Keratinocyte (primary cell): ENCODE data around the gene RIMS1. TPM values are rescaled to one million over a fixed set of nuclear protein-coding genes. Genes with fewer than 3 reads are reported as not detected.

ENCODE experiments used
- DNase-seq: peaks from one replicate; pipeline ENCODE4 v3.0.0-alpha.2; 2011; ENCODE audit warnings: low read depth, missing footprints, low spot score
- FAIRE-seq: peaks from 2 replicates; lab custom pipeline; 2011; peaks lifted over from hg19 to GRCh38; lab: Jason Lieb, UNC
- H2AFZ ChIP-seq: 2 replicates; pipeline ENCODE4 v1.6.0; 2012; ENCODE audit warnings: low read length, control low read depth, inconsistent platforms; ENCODE audit not compliant: control insufficient read depth
- H3K27ac ChIP-seq: 2 replicates; pipeline ENCODE4 v1.5.1; 2011; ENCODE audit warnings: low read length; ENCODE audit not compliant: control insufficient read depth, insufficient read depth
- H3K27me3 ChIP-seq: 3 replicates; pipeline ENCODE4 v1.6.0; 2011; ENCODE audit warnings: low read length; ENCODE audit not compliant: control insufficient read depth, insufficient read depth; ENCODE audit errors: extremely low read depth
- H3K36me3 ChIP-seq, 2 experiments: 2 replicates in 1 of 2; 3 replicates in 1 of 2; pipeline ENCODE4 v1.5.1; 2011; ENCODE audit warnings: low read length in 2 of 2, mild to moderate bottlenecking in 1 of 2; ENCODE audit not compliant: control insufficient read depth in 2 of 2, insufficient read depth in 2 of 2; ENCODE audit errors: extremely low read depth in 1 of 2
- H3K4me1 ChIP-seq: 3 replicates; pipeline ENCODE4 v1.5.1; 2011; ENCODE audit warnings: low read length; ENCODE audit not compliant: control insufficient read depth, insufficient read depth; ENCODE audit errors: extremely low read depth
- H3K4me2 ChIP-seq: 3 replicates; pipeline ENCODE4 v1.6.0; 2011; ENCODE audit warnings: low read depth, low read length; ENCODE audit not compliant: control insufficient read depth, insufficient read depth; ENCODE audit errors: extremely low read depth
- H3K4me3 ChIP-seq, 3 experiments: fragments of 200-600 bp in 1 of 3; sonication (generic) in 1 of 3; 2 replicates in 2 of 3; 3 replicates in 1 of 3; pipeline ENCODE4 v1.5.1; 2011 to 2016; ENCODE audit warnings: low read length in 3 of 3, mild to moderate bottlenecking in 3 of 3, control low read depth in 2 of 3, inconsistent platforms in 1 of 3, low read depth in 1 of 3, mixed read lengths in 1 of 3, mixed run types in 1 of 3, moderate library complexity in 1 of 3; ENCODE audit not compliant: control insufficient read depth in 2 of 3, insufficient read depth in 2 of 3; ENCODE audit errors: extremely low read depth in 1 of 3
- H3K79me2 ChIP-seq: 2 replicates; pipeline ENCODE4 v1.6.0; 2012; ENCODE audit warnings: low read length; ENCODE audit not compliant: control insufficient read depth, insufficient read depth
- H3K9ac ChIP-seq: 3 replicates; pipeline ENCODE4 v1.6.0; 2011; ENCODE audit warnings: low read length; ENCODE audit not compliant: control insufficient read depth, insufficient read depth; ENCODE audit errors: extremely low read depth
- H3K9me1 ChIP-seq: 3 replicates; pipeline ENCODE4 v1.6.0; 2011; ENCODE audit warnings: low read length; ENCODE audit not compliant: control insufficient read depth, insufficient read depth; ENCODE audit errors: extremely low read depth
- H3K9me3 ChIP-seq: 2 replicates; pipeline ENCODE4 v1.5.1; 2012; ENCODE audit warnings: low read depth, low read length; ENCODE audit not compliant: control insufficient read depth
- H4K20me1 ChIP-seq: 3 replicates; pipeline ENCODE4 v1.6.0; 2011; ENCODE audit warnings: low read length; ENCODE audit not compliant: control insufficient read depth, insufficient read depth; ENCODE audit errors: extremely low read depth
- CTCF ChIP-seq, 3 experiments: IDR thresholded peaks in 1 of 3; conservative IDR thresholded peaks in 1 of 3; optimal IDR thresholded peaks in 1 of 3; 2 replicates in 2 of 3; 3 replicates in 1 of 3; pipeline versions ENCODE3 to v1.5.1; 2011; ENCODE audit warnings: low read length in 3 of 3, mild to moderate bottlenecking in 3 of 3, moderate library complexity in 2 of 3, control low read depth in 1 of 3, inconsistent platforms in 1 of 3; ENCODE audit not compliant: insufficient read depth in 2 of 3; ENCODE audit errors: extremely low read depth in 1 of 3
- EZH2 ChIP-seq: IDR thresholded peaks from one replicate; pipeline ENCODE4 v1.6.1; 2012; ENCODE audit warnings: inconsistent platforms, mild to moderate bottlenecking, low read length, moderate library complexity
- dilution Hi-C: fragments of 300-500 bp; cut with MboI; formaldehyde crosslinking; loops from one replicate; pipeline ENCODE4 v1.7.0; 2020; ENCODE audit warnings: low sequenced_read_pairs; ENCODE audit not compliant: extremely low pct_ligation_motif_present
- polyA plus RNA-seq, 5 experiments: library from polyadenylated mRNA; depleted of rRNA in 3 of 5; stranded (reverse) in 3 of 5; stranded (forward) in 1 of 5; unstranded in 1 of 5; fragments of >200 nt; gene quantifications; 1 replicate in 1 of 5; 2 replicates in 3 of 5; 3 replicates in 1 of 5; pipeline versions ENCODE4 v1.2.1 to v1.2.3, GENCODE V29; 2011 to 2012; ENCODE audit warnings: missing spikeins in 2 of 5, low read depth in 1 of 5, low replicate concordance in 1 of 5

RIMS1 gene
- polyA plus RNA-seq, 1 donor (not counting 4 experiments of a cell fraction or from before 2014, with no cell fraction given): not detected

DNA sequence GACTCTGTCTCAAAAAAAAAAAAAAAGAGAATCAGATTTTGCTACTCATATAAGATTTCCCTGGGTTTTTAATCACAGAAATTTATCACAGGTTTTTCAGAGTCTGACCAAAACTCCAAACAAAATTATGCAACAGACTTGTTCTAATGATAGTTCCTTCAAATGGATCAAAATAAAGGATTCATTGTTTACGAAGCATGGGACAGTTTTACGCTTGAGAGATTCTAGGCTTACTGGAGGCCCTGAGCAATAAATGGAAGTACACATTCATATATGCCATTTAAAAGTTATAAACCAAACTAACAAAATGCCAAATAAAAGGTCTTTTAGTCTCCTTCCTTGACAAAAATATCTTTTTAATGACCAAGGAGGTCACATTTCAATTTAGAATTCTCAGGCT lies 490.4 kb downstream of the RIMS1 start:
- Histone ChIP-seq H3K4me3 (no peak overlapping the region), H3K9me1 (no peaks in the 10 kb centered on the region), H3K4me1 (no peaks in the 10 kb centered on the region), H2AFZ (no peak overlapping the region), H3K9me3 (no peaks in the 10 kb centered on the region), H3K9ac (no peak overlapping the region), H3K36me3 (no peaks in the 10 kb centered on the region), H3K4me2 (no peak overlapping the region), H3K27ac (no peak overlapping the region), H3K27me3 (no peaks in the 10 kb centered on the region), H3K79me2 (no peaks in the 10 kb centered on the region), H4K20me1 (no peaks in the 10 kb centered on the region)
- dilution Hi-C loops: no loop called here
- FAIRE-seq: no peak
- DNase-seq: no peak
- TF ChIP-seq CTCF (optimal IDR thresholded peaks at IDR 0.05 in 1 of 3, IDR thresholded peaks at IDR 0.05 in 1 of 3, conservative IDR thresholded peaks at IDR 0.05 in 1 of 3; ENCODE audit: extremely low read depth in 1 of 3, insufficient read depth in 2 of 3, low read length in 3 of 3) (no peak), EZH2 (no peak)

DNA sequence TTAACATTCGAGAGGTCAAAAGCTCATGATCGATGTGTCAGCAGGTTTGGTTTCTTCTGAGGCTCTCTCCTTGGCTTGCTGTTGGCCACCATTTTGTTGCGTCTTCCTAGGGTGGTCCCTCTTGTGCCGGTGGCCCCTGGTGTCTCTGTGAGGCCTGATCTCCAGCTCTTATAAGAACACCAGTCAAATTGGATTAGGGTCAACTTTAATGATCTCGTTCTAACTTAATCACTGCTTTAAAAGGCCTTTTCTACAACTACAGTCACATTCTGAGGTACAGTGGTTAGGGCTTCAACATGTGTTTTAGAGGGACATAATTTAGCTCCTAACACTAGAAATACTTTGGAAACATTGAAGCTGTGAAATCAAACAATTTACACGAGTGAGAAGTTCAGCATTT lies 494.7 kb downstream of the RIMS1 start:
- no peaks in the 10 kb centered on the region for H3K36me3 ChIP-seq
- DNase-seq (no peak), FAIRE-seq (no peak)
- H3K9me1 ChIP-seq: no peaks in the 10 kb centered on the region
- H3K27me3 ChIP-seq: no peaks in the 10 kb centered on the region
- H3K4me1 ChIP-seq: no peaks in the 10 kb centered on the region
- no peak overlapping the region for H3K9ac ChIP-seq
- H3K9me3 ChIP-seq: no peaks in the 10 kb centered on the region
- H2AFZ ChIP-seq: no peak overlapping the region
- no peaks in the 10 kb centered on the region for H3K79me2 ChIP-seq
- H3K4me3 ChIP-seq: no peak overlapping the region
- no peaks in the 10 kb centered on the region for H4K20me1 ChIP-seq
- TF ChIP-seq CTCF (optimal IDR thresholded peaks at IDR 0.05 in 1 of 3, IDR thresholded peaks at IDR 0.05 in 1 of 3, conservative IDR thresholded peaks at IDR 0.05 in 1 of 3; ENCODE audit: extremely low read depth in 1 of 3, insufficient read depth in 2 of 3, low read length in 3 of 3) (no peak), EZH2 (no peak)
- H3K27ac ChIP-seq: no peak overlapping the region
- dilution Hi-C loops: no loop called here
- no peak overlapping the region for H3K4me2 ChIP-seq
